ENCODE results near the gene LRRC49. TPM values are rescaled to one million over a fixed set of nuclear protein-coding genes. Genes with fewer than 3 reads are reported as not detected.

LRRC49 gene
- total and polyA plus RNA-seq, 10 of the 15 experiments (the other 5 are each of a cell fraction or from before 2014, with no cell fraction given): 1.4 to 3.7 (median 2.9) TPM

- WGBS (ENCODE audit: insufficient coverage, insufficient replicate concordance, low lambda C conversion rate, missing lambda C conversion rate): 10% methylated on average over 10 of the region's 10 CpGs
- in situ Hi-C loops (cut with MboI): no loop called here
- DNase-seq (ENCODE audit: low read depth, low spot score) (no peak), FAIRE-seq (no peak), ATAC-seq (peak; percentile 39)
- no peaks in the 10 kb centered on the region; the same call in 1 of the 2 replicates for H3K79me2 ChIP-seq (ENCODE audit: control insufficient read depth, insufficient read depth, low read length)
- POLR2A ChIA-PET: no interaction called here
- no peak overlapping the region for H3K27ac ChIP-seq (ENCODE audit: control insufficient read depth, insufficient read depth)
- no peaks in the 10 kb centered on the region for H4K20me1 ChIP-seq (ENCODE audit: control insufficient read depth, insufficient read depth)
- RAD21 ChIA-PET (ENCODE audit: unreplicated experiment): no interaction called here
- no peaks in the 10 kb centered on the region for H3K4me1 ChIP-seq (ENCODE audit: control insufficient read depth, insufficient read depth, low read length)
- peak overlapping the region; percentile 72 for H3K4me3 ChIP-seq
- peak overlapping the region; percentile 89 for H3K4me2 ChIP-seq (ENCODE audit: control insufficient read depth, insufficient read depth)
- CTCF ChIA-PET: no interaction called here
- no peaks in the 10 kb centered on the region for H3K27me3 ChIP-seq (replicated peaks in 1 of 2; ENCODE audit: control insufficient read depth in 2 of 2, insufficient read depth in 2 of 2, low read length in 1 of 2)
- peak overlapping the region; percentile 97 for H2AFZ ChIP-seq (ENCODE audit: control insufficient read depth, low read depth, low read length)
- no peaks in the 10 kb centered on the region for H3K9me3 ChIP-seq (replicated peaks; ENCODE audit: control insufficient read depth, insufficient read depth, low read length)
- H3K9ac ChIP-seq (ENCODE audit: control insufficient read depth, insufficient read depth, low read length): no peak overlapping the region; the same call in 1 of the 2 replicates
- intact Hi-C loops (cut with micrococcal nuclease; ENCODE audit: unreplicated experiment): loop anchor here (5.0 kb wide), 1 partner anchor 549 kb away; no protein-coding TSS in a partner anchor
- H3K36me3 ChIP-seq (ENCODE audit: control insufficient read depth in 2 of 2, insufficient read depth in 2 of 2, low read length in 1 of 2): no peaks in the 10 kb centered on the region
- no TSS peak for BruUV-seq (replicated peaks)
- SMC1A ChIA-PET (ENCODE audit: uncharacterized antibody, unreplicated experiment): interaction anchor here (0.6 kb wide), 1 partner anchor 201 kb away, joined by 3 read pairs; no protein-coding TSS in a partner anchor
- TF ChIP-seq JUND (IDR thresholded peaks at IDR 0.05; ENCODE audit: low read depth, low read length) (no peak), USF1 (IDR thresholded peaks at IDR 0.05; ENCODE audit: borderline replicate concordance, extremely low read length, insufficient read depth, low read depth, low read length) (no peak), RELB (IDR thresholded peaks at IDR 0.05; ENCODE audit: low read depth) (no peak), CHD2 (IDR thresholded peaks at IDR 0.05; ENCODE audit: borderline replicate concordance, low read depth, low read length) (no peak), SMC3 (IDR thresholded peaks at IDR 0.05; ENCODE audit: borderline replicate concordance, low read length) (peak; percentile 16; the same call in 1 of the 2 replicates), MAX (IDR thresholded peaks at IDR 0.05; ENCODE audit: low read depth, low read length) (no peak), BCL11A (IDR thresholded peaks at IDR 0.05; ENCODE audit: low read depth, low read length) (no peak), CTCF (IDR thresholded peaks at IDR 0.05 in 2 of 3, conservative IDR thresholded peaks at IDR 0.05 in 1 of 3; ENCODE audit: control insufficient read depth in 2 of 3, extremely low read depth in 1 of 3, insufficient read depth in 1 of 3, low read depth in 3 of 3, low read length in 3 of 3) (peak; percentile 27 to 35 (median 35); a peak in 4 of 6 replicates), POU2F2 (IDR thresholded peaks at IDR 0.05; ENCODE audit: borderline replicate concordance, low read depth, low read length) (0 out of 3 replicates have a peak, but pooled peaks have one; percentile 3), PAX8 (IDR thresholded peaks at IDR 0.05) (no peak), MTA3 (IDR thresholded peaks at IDR 0.05; ENCODE audit: borderline replicate concordance, low read length) (no peak), ATF3 (IDR thresholded peaks at IDR 0.05; ENCODE audit: borderline replicate concordance, extremely low read depth, low read depth, low read length) (no peak), SKIL (IDR thresholded peaks at IDR 0.05; ENCODE audit: low read depth, poor library complexity, severe bottlenecking) (no peak), PAX5 (IDR thresholded peaks at IDR 0.05; ENCODE audit: borderline replicate concordance, low read depth, low read length) (no peak), RB1 (IDR thresholded peaks at IDR 0.05; ENCODE audit: borderline replicate concordance) (no peak)
These were observed 410 bp downstream of the LRRC49 start for GRCh38 chr15:70892912-70893560.

Measured in GM12878 (cell line).